Measurements from ENCODE around the gene CAPN5. TPM values are rescaled to one million over a fixed set of nuclear protein-coding genes. Genes with fewer than 3 reads are reported as not detected.
"Not testable (repeated sequence)": the region's sequence is repeated elsewhere in the genome, so short reads cannot be mapped to it uniquely, and the experiment has no call there.

CAPN5 gene
- total RNA-seq, 1 donor from 2014 or later = 12.8 TPM

DNA sequence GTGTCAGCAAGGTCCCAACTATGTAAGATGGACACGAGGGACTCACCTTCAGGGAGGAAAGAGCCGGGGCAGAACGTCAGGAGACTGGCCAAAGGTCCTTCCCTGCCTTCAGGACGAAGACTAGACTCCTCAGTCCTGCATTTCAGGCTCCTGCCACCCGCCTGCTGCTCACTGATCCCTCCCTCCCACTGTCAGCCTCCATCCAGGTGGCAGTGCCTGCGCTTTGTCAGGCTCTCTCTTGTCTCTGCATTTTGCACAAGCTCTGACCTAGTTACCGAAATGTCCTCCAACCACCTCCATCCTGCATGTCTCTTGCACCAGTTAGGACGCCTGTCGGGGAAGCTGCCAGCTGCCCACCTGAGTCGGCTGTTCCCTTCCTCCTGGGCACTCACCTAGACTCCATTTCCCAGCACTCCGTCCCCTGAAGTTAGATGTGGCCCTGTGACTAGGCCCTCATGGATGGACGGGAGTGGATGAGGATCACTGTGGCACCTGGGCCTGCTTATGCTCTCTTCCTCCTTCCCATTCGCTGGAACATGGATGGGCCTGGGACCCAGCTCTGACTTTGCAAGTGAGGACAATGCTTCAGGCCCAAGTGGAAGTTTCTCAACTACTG, 24.6 kb upstream of the CAPN5 start:
- Mint-ChIP-seq H3K4me3 (ENCODE audit: unreplicated experiment) (no peak overlapping the region), H3K27ac (ENCODE audit: unreplicated experiment) (no peak overlapping the region), H3K4me1 (ENCODE audit: unreplicated experiment) (peaks cover 20% of the 10 kb centered on the region), H3K27me3 (ENCODE audit: unreplicated experiment) (peaks cover 24% of the 10 kb centered on the region), H3K9me3 (ENCODE audit: unreplicated experiment) (no peaks in the 10 kb centered on the region), H3K36me3 (ENCODE audit: unreplicated experiment) (no peaks in the 10 kb centered on the region)
- TF ChIP-seq, protein P1, sequence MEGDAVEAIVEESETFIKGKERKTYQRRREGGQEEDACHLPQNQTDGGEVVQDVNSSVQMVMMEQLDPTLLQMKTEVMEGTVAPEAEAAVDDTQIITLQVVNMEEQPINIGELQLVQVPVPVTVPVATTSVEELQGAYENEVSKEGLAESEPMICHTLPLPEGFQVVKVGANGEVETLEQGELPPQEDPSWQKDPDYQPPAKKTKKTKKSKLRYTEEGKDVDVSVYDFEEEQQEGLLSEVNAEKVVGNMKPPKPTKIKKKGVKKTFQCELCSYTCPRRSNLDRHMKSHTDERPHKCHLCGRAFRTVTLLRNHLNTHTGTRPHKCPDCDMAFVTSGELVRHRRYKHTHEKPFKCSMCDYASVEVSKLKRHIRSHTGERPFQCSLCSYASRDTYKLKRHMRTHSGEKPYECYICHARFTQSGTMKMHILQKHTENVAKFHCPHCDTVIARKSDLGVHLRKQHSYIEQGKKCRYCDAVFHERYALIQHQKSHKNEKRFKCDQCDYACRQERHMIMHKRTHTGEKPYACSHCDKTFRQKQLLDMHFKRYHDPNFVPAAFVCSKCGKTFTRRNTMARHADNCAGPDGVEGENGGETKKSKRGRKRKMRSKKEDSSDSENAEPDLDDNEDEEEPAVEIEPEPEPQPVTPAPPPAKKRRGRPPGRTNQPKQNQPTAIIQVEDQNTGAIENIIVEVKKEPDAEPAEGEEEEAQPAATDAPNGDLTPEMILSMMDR (IDR thresholded peaks at IDR 0.05) = no peak
- DNase-seq (ENCODE audit: extremely low spot score, unreplicated experiment) = no peak

DNA sequence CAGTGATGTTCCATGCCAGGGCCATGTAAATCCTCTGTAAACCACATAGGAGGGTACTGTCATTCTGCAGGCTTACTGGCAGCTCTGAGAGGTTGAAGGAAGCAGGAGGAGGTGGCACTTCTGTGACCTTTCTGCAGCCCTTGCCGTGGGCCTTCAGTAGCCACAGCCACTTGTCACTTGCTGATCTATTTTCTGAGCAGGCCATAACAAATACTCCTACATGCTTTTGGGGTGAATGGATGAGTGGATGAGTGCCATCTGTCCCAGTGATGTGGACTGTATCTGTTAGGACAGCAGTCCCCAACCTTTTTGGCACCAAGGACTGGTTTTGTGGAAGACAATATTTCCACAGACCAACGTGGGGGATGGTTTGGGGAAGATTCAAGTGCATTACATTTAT, 22.4 kb upstream of the CAPN5 start:
- Mint-ChIP-seq H3K27me3 (ENCODE audit: unreplicated experiment) (peaks cover 8% of the 10 kb centered on the region), H3K36me3 (ENCODE audit: unreplicated experiment) (no peaks in the 10 kb centered on the region), H3K4me3 (ENCODE audit: unreplicated experiment) (no peak overlapping the region), H3K9me3 (ENCODE audit: unreplicated experiment) (no peaks in the 10 kb centered on the region), H3K27ac (ENCODE audit: unreplicated experiment) (no peak overlapping the region), H3K4me1 (ENCODE audit: unreplicated experiment) (peaks cover 14% of the 10 kb centered on the region)
- TF ChIP-seq, protein P1 (IDR thresholded peaks at IDR 0.05) = no peak
- DNase-seq (ENCODE audit: extremely low spot score, unreplicated experiment) = no peak

DNA sequence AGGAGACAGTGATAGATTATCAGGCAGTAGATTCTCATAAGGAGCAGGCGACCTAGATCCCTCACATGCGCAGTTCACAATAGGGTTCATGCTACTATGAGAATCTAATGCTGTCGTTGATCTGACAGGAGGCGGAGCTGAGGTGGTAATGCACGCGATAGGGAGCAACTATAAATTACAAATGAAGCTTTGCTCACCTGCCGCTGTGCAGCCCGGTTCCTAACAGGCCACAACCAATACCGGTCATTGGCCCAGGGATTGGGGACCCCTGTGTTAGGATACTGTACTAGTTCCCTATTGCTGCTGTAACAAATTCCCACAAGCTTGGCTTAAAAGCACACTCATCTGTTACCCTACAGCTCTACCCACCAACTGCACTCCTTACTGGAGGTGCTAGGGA, 21.9 kb upstream of the CAPN5 start:
- no peak overlapping the region for H3K27ac Mint-ChIP-seq (ENCODE audit: unreplicated experiment)
- H3K36me3 Mint-ChIP-seq (ENCODE audit: unreplicated experiment) = no peaks in the 10 kb centered on the region
- H3K4me1 Mint-ChIP-seq (ENCODE audit: unreplicated experiment) = peaks cover 14% of the 10 kb centered on the region
- DNase-seq (ENCODE audit: extremely low spot score, unreplicated experiment) = no peak
- no peaks in the 10 kb centered on the region for H3K9me3 Mint-ChIP-seq (ENCODE audit: unreplicated experiment)
- no peak overlapping the region for H3K4me3 Mint-ChIP-seq (ENCODE audit: unreplicated experiment)
- TF ChIP-seq, protein P1 (IDR thresholded peaks at IDR 0.05) = no peak
- peaks cover 7% of the 10 kb centered on the region for H3K27me3 Mint-ChIP-seq (ENCODE audit: unreplicated experiment)

DNA sequence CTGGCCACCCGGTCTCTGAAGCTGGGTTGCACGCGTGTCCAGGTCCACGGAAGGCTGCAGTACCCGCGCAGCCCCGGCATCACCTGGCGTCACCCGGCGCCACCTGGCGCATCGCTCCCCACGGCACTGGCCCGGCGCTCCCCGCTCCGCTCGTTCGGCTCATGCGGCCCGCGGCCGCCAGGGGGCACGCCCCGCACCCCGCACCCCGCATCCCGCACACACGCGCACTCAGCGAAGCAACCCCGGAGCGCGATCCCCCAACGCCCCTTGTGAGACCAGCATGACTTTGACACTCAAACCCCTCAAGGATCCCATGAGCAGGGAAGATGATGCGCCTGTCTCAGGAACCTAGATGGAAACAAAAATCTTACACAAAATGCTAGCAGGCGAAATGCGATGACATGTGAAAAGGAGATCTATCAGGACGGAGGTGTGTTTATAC, 20.7 kb upstream of the CAPN5 start:
- Mint-ChIP-seq H3K27me3 (ENCODE audit: unreplicated experiment) (peaks cover 7% of the 10 kb centered on the region), H3K4me1 (ENCODE audit: unreplicated experiment) (peaks cover 10% of the 10 kb centered on the region), H3K36me3 (ENCODE audit: unreplicated experiment) (no peaks in the 10 kb centered on the region), H3K9me3 (ENCODE audit: unreplicated experiment) (no peaks in the 10 kb centered on the region), H3K27ac (ENCODE audit: unreplicated experiment) (no peak overlapping the region), H3K4me3 (ENCODE audit: unreplicated experiment) (no peak overlapping the region)
- TF ChIP-seq, protein P1 (IDR thresholded peaks at IDR 0.05) = peak; percentile 69
- DNase-seq (ENCODE audit: extremely low spot score, unreplicated experiment) = no peak

DNA sequence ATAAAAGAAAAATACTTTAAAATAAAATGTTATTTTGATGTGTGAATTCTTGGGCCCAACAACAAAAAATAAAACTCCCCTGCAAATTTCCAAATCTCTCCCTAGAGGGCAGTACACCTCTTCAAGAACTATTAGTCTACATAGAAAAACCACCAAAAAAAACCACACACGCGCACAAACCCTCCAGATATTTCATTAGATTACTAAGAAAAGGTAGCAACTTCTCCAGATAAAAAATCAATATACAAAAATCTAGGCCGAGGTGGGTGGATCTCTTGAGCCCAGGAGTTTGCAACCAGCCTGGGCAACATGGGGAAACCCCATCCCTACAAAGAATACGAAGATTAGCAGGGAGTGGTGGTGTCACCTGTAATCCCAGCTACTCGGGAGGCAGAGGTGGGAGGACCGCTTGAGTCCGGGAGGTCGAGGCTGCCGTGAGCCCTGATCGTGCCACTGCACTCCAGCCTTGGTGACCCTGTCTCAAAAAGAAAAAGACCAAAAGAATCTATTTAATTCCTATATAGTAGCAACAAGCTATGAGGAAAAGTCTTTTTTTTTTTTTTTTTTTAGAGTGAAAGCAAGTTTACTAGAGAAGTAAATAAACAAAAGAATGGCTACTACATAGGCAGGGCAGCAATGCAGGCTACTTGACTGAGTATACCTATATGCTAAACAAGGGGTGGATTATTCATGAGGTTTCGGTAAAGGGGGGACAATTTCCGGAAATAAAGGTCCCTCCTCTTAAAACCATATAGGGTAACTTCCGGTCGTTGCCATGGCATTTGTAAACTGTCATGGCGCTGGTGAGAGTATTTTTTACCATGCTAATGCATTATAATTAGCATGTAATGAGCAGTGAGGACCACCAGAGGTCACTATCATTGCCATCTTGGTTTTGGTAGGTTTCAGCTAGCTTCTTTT, 19.5 kb upstream of the CAPN5 start:
- H3K4me3 Mint-ChIP-seq (ENCODE audit: unreplicated experiment) = peak overlapping the region; percentile 74
- no peak for DNase-seq (ENCODE audit: extremely low spot score, unreplicated experiment)

DNA sequence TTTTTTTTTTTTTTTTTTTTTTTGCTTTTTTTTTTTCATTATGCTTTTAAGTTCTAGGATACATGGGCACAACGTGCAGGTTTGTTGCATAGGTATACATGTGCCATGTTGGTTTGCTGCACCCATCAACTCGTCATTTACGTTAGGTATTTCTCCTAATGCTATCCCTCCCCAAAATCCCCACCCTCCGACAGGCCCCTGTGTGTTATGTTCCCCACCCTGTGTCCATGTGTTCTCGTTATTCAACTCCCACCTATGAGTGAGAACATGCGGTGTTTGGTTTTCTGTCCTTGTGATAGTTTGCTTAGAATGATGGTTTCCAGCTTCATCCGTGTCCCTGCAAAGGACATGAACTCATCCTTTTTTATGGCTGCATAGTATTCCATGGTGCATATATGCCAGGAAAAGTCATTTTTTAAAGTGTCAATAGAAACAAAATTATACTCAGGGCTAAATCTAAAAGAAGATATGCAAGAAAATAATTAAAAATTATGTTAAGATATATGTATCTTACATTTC, 18.8 kb upstream of the CAPN5 start:
- not testable (repeated sequence) for H3K36me3 Mint-ChIP-seq (ENCODE audit: unreplicated experiment); H3K27ac Mint-ChIP-seq (ENCODE audit: unreplicated experiment)

More for the DNA sequence above, 19.5 kb upstream of the CAPN5 start:
- Mint-ChIP-seq H3K4me1 (ENCODE audit: unreplicated experiment) (peaks cover 10% of the 10 kb centered on the region), H3K27ac (ENCODE audit: unreplicated experiment) (peak overlapping the region; percentile 69), H3K9me3 (ENCODE audit: unreplicated experiment) (no peaks in the 10 kb centered on the region), H3K36me3 (ENCODE audit: unreplicated experiment) (no peaks in the 10 kb centered on the region), H3K27me3 (ENCODE audit: unreplicated experiment) (peaks cover 7% of the 10 kb centered on the region)
- TF ChIP-seq, protein P1 (IDR thresholded peaks at IDR 0.05) = peak; percentile 81

More for the DNA sequence above, 18.8 kb upstream of the CAPN5 start:
- H3K4me3 Mint-ChIP-seq (ENCODE audit: unreplicated experiment); H3K9me3 Mint-ChIP-seq (ENCODE audit: unreplicated experiment); H3K4me1 Mint-ChIP-seq (ENCODE audit: unreplicated experiment); DNase-seq (ENCODE audit: extremely low spot score, unreplicated experiment): not testable (repeated sequence)
- H3K27me3 Mint-ChIP-seq (ENCODE audit: unreplicated experiment) = peaks cover 12% of the 10 kb centered on the region

Measured in osteocyte (in vitro differentiated cells).